Activated T-cell treated with anti-CD3 and anti-CD28 coated beads, Interleukin-2, amount 50 U/mL, for 72 hours (primary cell): Measurements from ENCODE around the gene EXOC4. TPM values are rescaled to one million over a fixed set of nuclear protein-coding genes. Genes with fewer than 3 reads are reported as not detected.
A peak's percentile ranks its signal among the peaks of the same experiment; 100 is the strongest.

Experiments used
- ATAC-seq, 2 donors: fragments of 150-1000 bp; cut with Tn5 transposase; replicated peaks in 1 of 2; 2 replicates each; pipeline ENCODE4 v1.10.0; 2021; ENCODE audit warnings: moderate library complexity in 2 of 2, mild to moderate bottlenecking in 1 of 2
- DNase-seq, 2 donors: peaks; one replicate each; pipeline ENCODE4 v3.0.0; 2021 to 2022; ENCODE audit warnings: mixed read lengths in 1 of 2
- H3K27ac Mint-ChIP-seq: one replicate; pipeline ENCODE4 v1.8.0; 2022; ENCODE audit warnings: mild to moderate bottlenecking, moderate library complexity, mixed read lengths
- H3K27me3 Mint-ChIP-seq: one replicate; pipeline ENCODE4 v1.8.0; 2022; ENCODE audit warnings: low read depth, mixed read lengths
- H3K36me3 Mint-ChIP-seq, 2 donors: one replicate each; pipeline ENCODE4 v1.8.0; 2022; ENCODE audit warnings: mixed read lengths in 2 of 2, mild to moderate bottlenecking in 1 of 2; ENCODE audit not compliant: insufficient read depth in 2 of 2
- H3K4me1 Mint-ChIP-seq: one replicate; pipeline ENCODE4 v1.8.0; 2022; ENCODE audit warnings: low read depth, mixed read lengths
- H3K4me3 Mint-ChIP-seq, 2 donors: one replicate each; pipeline ENCODE4 v1.8.0; 2022; ENCODE audit warnings: mild to moderate bottlenecking in 2 of 2, mixed read lengths in 2 of 2, moderate library complexity in 2 of 2
- H3K9me3 Mint-ChIP-seq, 2 donors: one replicate each; pipeline ENCODE4 v1.8.0; 2022; ENCODE audit warnings: mixed read lengths in 2 of 2
- total RNA-seq, 2 donors: library from RNA; stranded (reverse); gene quantifications; one replicate each; pipeline ENCODE4 v1.2.3, GENCODE V29; 2022

EXOC4 gene
- total RNA-seq, 2 donors from 2014 or later = 74.1 to 76.3 TPM

- Mint-ChIP-seq H3K36me3 (no peaks in the 10 kb centered on the region), H3K4me3 (no peak overlapping the region), H3K27ac (peak overlapping the region; percentile 64), H3K9me3 (peaks cover 0 to 3% of the 10 kb centered on the region in 2 donors), H3K4me1 (no peaks in the 10 kb centered on the region), H3K27me3 (no peaks in the 10 kb centered on the region)
- DNase-seq (no peak), ATAC-seq (no peak)
Measured at GRCh38 chr7:133688483-133689239, 435.8 kb downstream of the EXOC4 start.

GRCh38 chr7:133690740-133691139 lies 437.9 kb downstream of the EXOC4 start:
- no peaks in the 10 kb centered on the region for H3K27me3 Mint-ChIP-seq
- no peak overlapping the region for H3K27ac Mint-ChIP-seq
- DNase-seq (no peak), ATAC-seq (no peak)
- H3K36me3 Mint-ChIP-seq = no peaks in the 10 kb centered on the region
- no peak overlapping the region for H3K4me3 Mint-ChIP-seq
- H3K4me1 Mint-ChIP-seq = peaks cover 6% of the 10 kb centered on the region
- peaks cover 0 to 3% of the 10 kb centered on the region in 2 donors for H3K9me3 Mint-ChIP-seq

DNA sequence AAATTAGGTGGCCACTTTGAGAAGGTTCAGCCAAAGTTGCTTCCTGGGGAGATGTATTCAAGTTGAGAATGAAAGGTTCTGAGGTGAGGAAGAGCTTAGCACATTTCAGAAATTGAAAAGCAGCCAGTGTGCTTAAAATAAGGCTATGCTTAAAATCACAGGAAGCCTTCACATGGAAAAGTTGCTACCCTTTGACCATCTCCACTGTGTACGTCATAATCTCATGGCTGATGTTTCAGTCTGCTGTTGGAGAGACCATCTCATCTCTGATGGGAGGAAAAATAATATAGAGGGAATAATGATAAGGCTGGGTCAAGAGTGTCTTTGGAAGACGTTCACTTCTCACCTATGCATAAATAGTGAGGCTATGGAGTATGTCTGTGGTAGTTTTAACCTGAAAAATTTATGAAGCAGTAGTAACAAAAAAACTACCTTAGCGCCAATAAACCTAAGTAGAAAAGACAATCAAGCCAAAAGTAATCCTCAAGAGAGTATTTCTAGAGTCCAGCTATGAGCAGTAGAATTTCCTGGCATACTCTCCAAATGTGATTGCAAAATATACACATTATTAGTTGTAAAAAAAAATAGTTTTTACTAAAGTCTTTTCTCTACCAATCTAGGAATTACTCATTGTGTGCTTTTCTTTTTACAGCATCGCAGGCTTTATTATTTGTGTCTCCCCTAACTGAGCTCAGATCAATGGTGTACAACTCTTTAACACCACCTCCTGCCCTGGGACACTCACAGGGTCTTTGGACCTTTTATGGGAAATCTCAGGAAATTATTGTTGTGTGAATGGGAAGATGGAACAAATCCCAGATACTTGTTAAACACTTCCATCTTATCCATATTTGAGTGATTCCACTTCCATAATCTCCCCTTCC lies 439.1 kb downstream of the EXOC4 start:
- no peak overlapping the region for H3K4me3 Mint-ChIP-seq
- DNase-seq (no peak), ATAC-seq (no peak)
- H3K27ac Mint-ChIP-seq = peak overlapping the region; percentile 13
- H3K27me3 Mint-ChIP-seq = no peaks in the 10 kb centered on the region
- H3K9me3 Mint-ChIP-seq = no peaks in the 10 kb centered on the region
- H3K4me1 Mint-ChIP-seq = peaks cover 6% of the 10 kb centered on the region
- H3K36me3 Mint-ChIP-seq = no peaks in the 10 kb centered on the region

GRCh38 chr7:133693281-133693680 lies 440.4 kb downstream of the EXOC4 start:
- no peaks in the 10 kb centered on the region for H3K9me3 Mint-ChIP-seq

GRCh38 chr7:133696056-133696455 lies 443.2 kb downstream of the EXOC4 start:
- Mint-ChIP-seq H3K27ac (peak overlapping the region; percentile 80), H3K36me3 (no peaks in the 10 kb centered on the region), H3K4me1 (peaks cover 6% of the 10 kb centered on the region), H3K27me3 (no peaks in the 10 kb centered on the region), H3K9me3 (no peaks in the 10 kb centered on the region), H3K4me3 (no peak overlapping the region)
- ATAC-seq = no peak
- DNase-seq = no peak

More at GRCh38 chr7:133693281-133693680, 440.4 kb downstream of the EXOC4 start:
- Mint-ChIP-seq H3K27ac (no peak overlapping the region), H3K36me3 (no peaks in the 10 kb centered on the region), H3K4me1 (peaks cover 6% of the 10 kb centered on the region), H3K4me3 (no peak overlapping the region), H3K27me3 (no peaks in the 10 kb centered on the region)
- no peak for DNase-seq
- ATAC-seq = no peak

- Mint-ChIP-seq H3K9me3 (no peaks in the 10 kb centered on the region), H3K27me3 (no peaks in the 10 kb centered on the region), H3K4me3 (no peak overlapping the region), H3K36me3 (no peaks in the 10 kb centered on the region), H3K4me1 (peaks cover 6% of the 10 kb centered on the region), H3K27ac (no peak overlapping the region)
- ATAC-seq (no peak), DNase-seq (no peak)
Measured at GRCh38 chr7:133697585-133697984, 444.7 kb downstream of the EXOC4 start.

DNA sequence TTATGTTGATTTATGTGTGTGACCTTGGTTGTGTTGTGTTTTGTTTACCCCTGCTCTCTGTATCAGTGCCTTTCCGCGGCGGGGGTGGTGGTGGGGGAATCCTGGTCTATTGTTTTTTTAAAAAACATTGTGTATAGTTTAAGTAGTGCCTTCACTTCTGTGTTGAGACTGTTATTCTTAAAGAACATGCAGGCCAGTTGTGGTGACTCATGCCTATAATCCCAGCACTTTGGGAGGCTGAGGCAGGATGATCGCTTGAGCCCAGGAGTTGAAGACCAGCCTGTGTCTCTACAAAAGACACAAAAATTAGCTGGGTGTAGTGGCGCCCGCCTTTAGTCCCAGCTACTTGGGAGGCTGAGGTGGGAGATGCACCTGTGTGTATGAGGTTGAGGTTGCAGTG lies 445.2 kb downstream of the EXOC4 start:
- Mint-ChIP-seq H3K4me1 (peaks cover 6% of the 10 kb centered on the region), H3K27me3 (no peaks in the 10 kb centered on the region), H3K27ac (no peak overlapping the region), H3K4me3 (no peak overlapping the region), H3K9me3 (no peaks in the 10 kb centered on the region), H3K36me3 (no peaks in the 10 kb centered on the region)
- ATAC-seq (no peak), DNase-seq (no peak)

GRCh38 chr7:133699386-133699785 lies 446.5 kb downstream of the EXOC4 start:
- Mint-ChIP-seq H3K9me3 (no peaks in the 10 kb centered on the region), H3K4me1 (peaks cover 8% of the 10 kb centered on the region), H3K27ac (no peak overlapping the region), H3K27me3 (no peaks in the 10 kb centered on the region), H3K36me3 (no peaks in the 10 kb centered on the region), H3K4me3 (no peak overlapping the region)
- no peak for DNase-seq
- no peak for ATAC-seq

GRCh38 chr7:133702078-133702477 lies 449.2 kb downstream of the EXOC4 start:
- H3K4me3 Mint-ChIP-seq = no peak overlapping the region
- H3K27me3 Mint-ChIP-seq = no peaks in the 10 kb centered on the region
- no peak for ATAC-seq
- no peak overlapping the region for H3K27ac Mint-ChIP-seq
- H3K9me3 Mint-ChIP-seq = no peaks in the 10 kb centered on the region
- no peak for DNase-seq
- H3K36me3 Mint-ChIP-seq = no peaks in the 10 kb centered on the region
- peaks cover 10% of the 10 kb centered on the region for H3K4me1 Mint-ChIP-seq

GRCh38 chr7:133702960-133703359 lies 450.1 kb downstream of the EXOC4 start:
- Mint-ChIP-seq H3K27me3 (no peaks in the 10 kb centered on the region), H3K4me3 (no peak overlapping the region), H3K36me3 (no peaks in the 10 kb centered on the region), H3K9me3 (no peaks in the 10 kb centered on the region), H3K4me1 (peaks cover 10% of the 10 kb centered on the region), H3K27ac (no peak overlapping the region)
- DNase-seq (no peak), ATAC-seq (no peak)

DNA sequence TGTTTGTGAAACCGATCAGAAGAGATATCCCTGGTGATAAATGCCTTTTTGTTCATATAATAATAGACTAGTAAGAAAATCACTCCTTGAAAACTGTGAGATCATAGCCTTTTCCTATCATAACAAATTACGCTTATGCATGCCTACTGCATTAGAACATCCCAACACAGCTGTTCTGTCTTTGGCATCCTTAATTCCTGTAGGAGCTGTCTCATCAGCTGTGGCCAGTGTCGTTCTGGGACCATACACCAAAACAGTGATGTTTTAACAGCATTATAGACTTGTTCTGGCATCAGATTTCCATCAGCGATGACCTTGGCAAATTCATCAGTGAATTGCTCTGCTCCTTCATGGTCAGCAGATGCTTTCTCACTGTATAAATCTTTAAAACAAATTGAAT lies 450.7 kb downstream of the EXOC4 start:
- no peak for DNase-seq
- no peak overlapping the region for H3K27ac Mint-ChIP-seq
- H3K4me1 Mint-ChIP-seq = peaks cover 10% of the 10 kb centered on the region
- no peak for ATAC-seq
- H3K36me3 Mint-ChIP-seq = no peaks in the 10 kb centered on the region
- no peaks in the 10 kb centered on the region for H3K9me3 Mint-ChIP-seq
- H3K4me3 Mint-ChIP-seq = no peak overlapping the region
- no peaks in the 10 kb centered on the region for H3K27me3 Mint-ChIP-seq

GRCh38 chr7:133704453-133704852 lies 451.6 kb downstream of the EXOC4 start:
- H3K36me3 Mint-ChIP-seq = no peaks in the 10 kb centered on the region
- H3K4me1 Mint-ChIP-seq = peaks cover 17% of the 10 kb centered on the region
- ATAC-seq (no peak), DNase-seq (no peak)
- no peak overlapping the region for H3K4me3 Mint-ChIP-seq
- no peak overlapping the region for H3K27ac Mint-ChIP-seq
- no peaks in the 10 kb centered on the region for H3K9me3 Mint-ChIP-seq
- no peaks in the 10 kb centered on the region for H3K27me3 Mint-ChIP-seq

DNA sequence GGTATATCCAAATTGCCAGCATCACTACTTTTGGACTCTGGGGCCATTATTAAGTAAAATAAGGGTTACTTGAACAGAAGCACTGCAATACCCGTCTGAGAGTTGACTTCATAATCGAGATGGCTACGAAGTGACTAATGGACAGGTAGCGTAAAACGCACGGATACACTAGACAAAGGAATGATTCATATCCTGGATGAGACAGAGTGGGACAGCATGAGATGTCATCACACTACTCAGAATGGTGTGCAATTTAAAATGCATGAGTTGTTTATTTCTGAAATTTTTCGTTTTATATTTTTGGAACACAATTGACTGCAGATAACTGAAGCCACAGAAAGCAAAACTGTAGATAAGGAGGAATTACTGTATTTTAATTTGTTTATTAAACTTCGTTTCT lies 452.7 kb downstream of the EXOC4 start:
- Mint-ChIP-seq H3K27me3 (no peaks in the 10 kb centered on the region), H3K4me3 (no peak overlapping the region), H3K27ac (no peak overlapping the region), H3K36me3 (no peaks in the 10 kb centered on the region), H3K4me1 (peaks cover 20% of the 10 kb centered on the region), H3K9me3 (no peaks in the 10 kb centered on the region)
- ATAC-seq = peak; percentile 96 to 98
- DNase-seq = peak in 1 of 2 donors; percentile 4
